IMR-90 (cell line): Measurements from ENCODE around the gene SH3BP5.

ENCODE experiments used
- CEBPB ChIP-seq: IDR thresholded peaks from 2 replicates; pipeline ENCODE4 v1.6.1; 2012; ENCODE audit warnings: low read depth, low read length, improper control_type of control experiment
- MXI1 ChIP-seq: IDR thresholded peaks from 2 replicates; pipeline ENCODE4 v1.6.1; 2012; ENCODE audit warnings: low read depth, mild to moderate bottlenecking, low read length, moderate library complexity, borderline replicate concordance
- NFE2L2 ChIP-seq: fragments of 150-350 bp; IDR thresholded peaks from 2 replicates; pipeline ENCODE4 v1.6.1; 2016; ENCODE audit warnings: low read depth, mild to moderate bottlenecking, low read length
- POLR2A ChIP-seq: IDR thresholded peaks from 2 replicates; pipeline ENCODE4 v1.6.1; 2012; ENCODE audit warnings: mild to moderate bottlenecking, low read depth, low read length
- RAD21 ChIP-seq: IDR thresholded peaks from 2 replicates; pipeline ENCODE4 v1.6.1; 2012; ENCODE audit warnings: low read length, improper control_type of control experiment
- RCOR1 ChIP-seq: IDR thresholded peaks from 2 replicates; pipeline ENCODE4 v1.6.1; 2012; ENCODE audit warnings: mild to moderate bottlenecking, low read length, improper control_type of control experiment; ENCODE audit not compliant: insufficient replicate concordance
- RFX5 ChIP-seq: IDR thresholded peaks from 2 replicates; pipeline ENCODE4 v1.8.0; 2012; ENCODE audit warnings: low read depth, mild to moderate bottlenecking, low read length, moderate library complexity
- SMC3 ChIP-seq: fragments of 150-350 bp; IDR thresholded peaks from 2 replicates; pipeline ENCODE4 v1.6.1; 2016; ENCODE audit warnings: low read depth, mild to moderate bottlenecking, antibody characterized with exemption, low read length, moderate library complexity
- TF ChIP-seq, protein P1 (sequence below): conservative IDR thresholded peaks from 2 replicates; pipeline ENCODE4 v1.5.1; 2012; ENCODE audit warnings: mild to moderate bottlenecking, low read depth, low read length, improper control_type of control experiment
- TF ChIP-seq, protein P2 (sequence below): fragments of 150-350 bp; IDR thresholded peaks from 2 replicates; pipeline ENCODE4 v1.6.1; 2017; ENCODE audit warnings: mild to moderate bottlenecking, antibody characterized with exemption, low read length, low read depth

DNA sequence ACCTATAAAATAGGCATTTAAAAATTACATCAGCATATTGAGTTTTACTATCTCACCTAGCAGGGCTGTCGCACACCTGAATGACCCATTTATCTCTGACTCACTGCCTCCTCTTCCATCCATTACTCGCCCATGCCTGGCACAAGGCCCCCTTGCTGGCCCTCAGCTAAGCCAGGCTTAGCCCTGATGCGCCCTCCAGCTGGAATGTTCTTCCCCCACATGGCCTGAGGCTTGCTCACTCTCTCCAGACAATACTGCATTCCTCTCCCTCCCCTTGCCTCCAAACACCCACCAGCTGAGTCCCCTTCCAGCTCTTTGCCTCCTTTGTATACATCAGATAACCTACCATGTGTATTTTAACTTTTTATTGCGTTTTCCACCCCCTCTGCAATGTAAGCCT is 7.2 kb downstream of the SH3BP5 start:
- TF ChIP-seq, protein P1, sequence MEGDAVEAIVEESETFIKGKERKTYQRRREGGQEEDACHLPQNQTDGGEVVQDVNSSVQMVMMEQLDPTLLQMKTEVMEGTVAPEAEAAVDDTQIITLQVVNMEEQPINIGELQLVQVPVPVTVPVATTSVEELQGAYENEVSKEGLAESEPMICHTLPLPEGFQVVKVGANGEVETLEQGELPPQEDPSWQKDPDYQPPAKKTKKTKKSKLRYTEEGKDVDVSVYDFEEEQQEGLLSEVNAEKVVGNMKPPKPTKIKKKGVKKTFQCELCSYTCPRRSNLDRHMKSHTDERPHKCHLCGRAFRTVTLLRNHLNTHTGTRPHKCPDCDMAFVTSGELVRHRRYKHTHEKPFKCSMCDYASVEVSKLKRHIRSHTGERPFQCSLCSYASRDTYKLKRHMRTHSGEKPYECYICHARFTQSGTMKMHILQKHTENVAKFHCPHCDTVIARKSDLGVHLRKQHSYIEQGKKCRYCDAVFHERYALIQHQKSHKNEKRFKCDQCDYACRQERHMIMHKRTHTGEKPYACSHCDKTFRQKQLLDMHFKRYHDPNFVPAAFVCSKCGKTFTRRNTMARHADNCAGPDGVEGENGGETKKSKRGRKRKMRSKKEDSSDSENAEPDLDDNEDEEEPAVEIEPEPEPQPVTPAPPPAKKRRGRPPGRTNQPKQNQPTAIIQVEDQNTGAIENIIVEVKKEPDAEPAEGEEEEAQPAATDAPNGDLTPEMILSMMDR, result 0 out of 2 replicates have a peak, but pooled peaks have one; percentile 2
- TF ChIP-seq RFX5 (no peak), POLR2A (no peak), CEBPB (no peak), MXI1 (peak; percentile 83), RCOR1 (no peak), SMC3 (no peak; the same call in 1 of the 2 replicates), RAD21 (peak; percentile 14; the same call in 1 of the 2 replicates), NFE2L2 (no peak)
- TF ChIP-seq, protein P2, sequence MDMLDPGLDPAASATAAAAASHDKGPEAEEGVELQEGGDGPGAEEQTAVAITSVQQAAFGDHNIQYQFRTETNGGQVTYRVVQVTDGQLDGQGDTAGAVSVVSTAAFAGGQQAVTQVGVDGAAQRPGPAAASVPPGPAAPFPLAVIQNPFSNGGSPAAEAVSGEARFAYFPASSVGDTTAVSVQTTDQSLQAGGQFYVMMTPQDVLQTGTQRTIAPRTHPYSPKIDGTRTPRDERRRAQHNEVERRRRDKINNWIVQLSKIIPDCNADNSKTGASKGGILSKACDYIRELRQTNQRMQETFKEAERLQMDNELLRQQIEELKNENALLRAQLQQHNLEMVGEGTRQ, result peak; percentile 44; the same call in 1 of the 2 replicates
